OCI-LY1 (cell line): ENCODE measurements around the gene CTNNBL1.

Experiments used
- H2AFZ ChIP-seq: fragments of 200-600 bp; sonication (generic), shearing (Covaris generic); 2 replicates; pipeline ENCODE4 v1.6.0; 2014; ENCODE audit warnings: antibody characterized with exemption, mild to moderate bottlenecking, low read length
- H3F3A ChIP-seq: fragments of 200-600 bp; sonication (generic), shearing (Covaris generic); 2 replicates; pipeline ENCODE4 v1.6.0; 2014; ENCODE audit warnings: mild to moderate bottlenecking, antibody characterized with exemption, low read length, moderate library complexity; ENCODE audit not compliant: insufficient read depth
- H3K27ac ChIP-seq: fragments of 200-600 bp; sonication (generic); 2 replicates; pipeline ENCODE4 v1.5.1; 2014; ENCODE audit warnings: low read length, mixed run types, mild to moderate bottlenecking, low read depth; ENCODE audit not compliant: poor library complexity, severe bottlenecking
- H3K27me3 ChIP-seq: fragments of 200-600 bp; sonication (generic); 2 replicates; pipeline ENCODE4 v1.6.0; 2014; ENCODE audit warnings: antibody characterized with exemption, mild to moderate bottlenecking, low read length, moderate library complexity; ENCODE audit not compliant: insufficient read depth
- H3K36me3 ChIP-seq: fragments of 200-600 bp; sonication (generic); 2 replicates; pipeline ENCODE4 v1.6.1; 2014; ENCODE audit warnings: mild to moderate bottlenecking, antibody characterized with exemption, low read length, moderate library complexity, mixed read lengths; ENCODE audit not compliant: insufficient read depth
- H3K4me1 ChIP-seq: fragments of 200-600 bp; sonication (generic); 2 replicates; pipeline ENCODE4 v1.5.1; 2014; ENCODE audit warnings: mild to moderate bottlenecking, low read length, moderate library complexity; ENCODE audit not compliant: insufficient read depth, severe bottlenecking
- H3K4me2 ChIP-seq: fragments of 200-600 bp; sonication (generic), shearing (Covaris generic); 2 replicates; pipeline ENCODE4 v1.6.1; 2014; ENCODE audit warnings: low read length
- H3K4me3 ChIP-seq: fragments of 200-600 bp; sonication (generic); 2 replicates; pipeline ENCODE4 v1.5.1; 2014; ENCODE audit warnings: low read length, low read depth, mild to moderate bottlenecking, mixed read lengths; ENCODE audit not compliant: poor library complexity, severe bottlenecking
- H3K79me2 ChIP-seq: fragments of 200-600 bp; shearing (Covaris generic); 2 replicates; pipeline ENCODE4 v1.6.1; 2016; ENCODE audit warnings: mixed run types, low read length, mixed read lengths; ENCODE audit not compliant: insufficient read depth
- H3K9ac ChIP-seq: fragments of 200-600 bp; sonication (generic), shearing (Covaris generic); 2 replicates; pipeline ENCODE4 v1.6.1; 2014; ENCODE audit warnings: mild to moderate bottlenecking, low read length, mixed read lengths
- H3K9me2 ChIP-seq: fragments of 200-600 bp; sonication (generic), shearing (Covaris generic); 2 replicates; pipeline ENCODE4 v1.6.1; 2014; ENCODE audit warnings: low read depth, mild to moderate bottlenecking, low read length, mixed read lengths
- H3K9me3 ChIP-seq: fragments of 200-600 bp; shearing (Covaris generic); 2 replicates; pipeline ENCODE4 v1.6.1; 2014; ENCODE audit warnings: low read length, mixed read lengths
- H4K20me1 ChIP-seq: fragments of 200-600 bp; sonication (generic), shearing (Covaris generic); 2 replicates; pipeline ENCODE4 v1.6.0; 2016; ENCODE audit warnings: mild to moderate bottlenecking, low read length; ENCODE audit not compliant: insufficient read depth
- CTCF ChIP-seq: fragments of 200-600 bp; sonication (generic), shearing (Covaris generic); IDR thresholded peaks from 2 replicates; pipeline ENCODE4 v1.5.1; 2017; ENCODE audit warnings: mild to moderate bottlenecking, antibody characterized with exemption, low read length, moderate library complexity, mixed read lengths
- EZH2 ChIP-seq: fragments of 200-600 bp; sonication (generic), shearing (Covaris generic); IDR thresholded peaks from 2 replicates; pipeline ENCODE4 v1.8.0; 2017; ENCODE audit warnings: borderline replicate concordance, mixed run types, mild to moderate bottlenecking, antibody characterized with exemption, low read length, moderate library complexity, mixed read lengths

Gene CTNNBL1

GRCh38 chr20:37882961-37883712 is 189.3 kb downstream of the CTNNBL1 start:
- H2AFZ ChIP-seq = no peak overlapping the region
- H3K9ac ChIP-seq = no peak overlapping the region
- H3K4me1 ChIP-seq = no peaks in the 10 kb centered on the region
- no peaks in the 10 kb centered on the region for H3K36me3 ChIP-seq
- no peaks in the 10 kb centered on the region for H3K79me2 ChIP-seq
- no peak overlapping the region for H3K4me3 ChIP-seq
- no peaks in the 10 kb centered on the region for H3K9me2 ChIP-seq
- peaks cover 5% of the 10 kb centered on the region; the same call in 1 of the 2 replicates for H3K27me3 ChIP-seq
- H4K20me1 ChIP-seq = no peaks in the 10 kb centered on the region
- no peak overlapping the region for H3K4me2 ChIP-seq
- TF ChIP-seq EZH2 = no peak
- no peak for TF ChIP-seq CTCF
- H3F3A ChIP-seq = no peaks in the 10 kb centered on the region
- H3K9me3 ChIP-seq = no peaks in the 10 kb centered on the region
- no peak overlapping the region for H3K27ac ChIP-seq

- no peaks in the 10 kb centered on the region for H3F3A ChIP-seq
- H3K4me3 ChIP-seq = no peak overlapping the region
- no peaks in the 10 kb centered on the region for H3K36me3 ChIP-seq
- H4K20me1 ChIP-seq = no peaks in the 10 kb centered on the region
- no peak overlapping the region for H2AFZ ChIP-seq
- H3K4me2 ChIP-seq = no peak overlapping the region
- H3K4me1 ChIP-seq = no peaks in the 10 kb centered on the region
- no peaks in the 10 kb centered on the region for H3K79me2 ChIP-seq
- H3K27ac ChIP-seq = no peak overlapping the region
- H3K9me2 ChIP-seq = no peaks in the 10 kb centered on the region
- TF ChIP-seq EZH2 (no peak), CTCF (no peak)
- H3K9me3 ChIP-seq = no peaks in the 10 kb centered on the region
- H3K27me3 ChIP-seq = peaks cover 5% of the 10 kb centered on the region; the same call in 1 of the 2 replicates
- H3K9ac ChIP-seq = no peak overlapping the region
Measured at GRCh38 chr20:37885042-37885441, 191.2 kb downstream of the CTNNBL1 start.

- no peaks in the 10 kb centered on the region for H3K9me3 ChIP-seq
- H3K4me2 ChIP-seq = no peak overlapping the region
- no peak overlapping the region for H3K9ac ChIP-seq
- TF ChIP-seq EZH2 (no peak), CTCF (no peak)
- no peaks in the 10 kb centered on the region for H3K9me2 ChIP-seq
- no peaks in the 10 kb centered on the region for H3F3A ChIP-seq
- H3K4me3 ChIP-seq = no peak overlapping the region
- H4K20me1 ChIP-seq = no peaks in the 10 kb centered on the region
- no peaks in the 10 kb centered on the region for H3K4me1 ChIP-seq
- H3K36me3 ChIP-seq = no peaks in the 10 kb centered on the region
- no peak overlapping the region for H3K27ac ChIP-seq
- H3K27me3 ChIP-seq = peaks cover 5% of the 10 kb centered on the region; the same call in 1 of the 2 replicates
- H3K79me2 ChIP-seq = no peaks in the 10 kb centered on the region
- H2AFZ ChIP-seq = no peak overlapping the region
Measured at GRCh38 chr20:37885593-37886503, 192.0 kb downstream of the CTNNBL1 start.
